AG04450 (cell line): ENCODE results near the gene NACC1. TPM values are rescaled to one million over a fixed set of nuclear protein-coding genes. Genes with fewer than 3 reads are reported as not detected.

ENCODE experiments used
- CTCF ChIA-PET: fragments of 300-600, 350-600 bp; formaldehyde crosslinking; extraction: SDS; loops from one replicate; lab custom pipeline; 2022; ENCODE audit warnings: antibody characterized with exemption, inconsistent platforms; lab: Charles Lee
- POLR2A ChIA-PET: fragments of 350-600 bp; formaldehyde crosslinking; extraction: SDS; loops from one replicate; lab custom pipeline; 2021; ENCODE audit warnings: antibody characterized with exemption, inconsistent platforms; lab: Yijun Ruan, JAX
- DNase-seq: peaks from one replicate; pipeline ENCODE4 v3.0.0-alpha.2; 2011; ENCODE audit warnings: low read depth, low spot score
- H3K27ac ChIP-seq: one replicate; pipeline ENCODE4 v1.5.1; 2012; ENCODE audit warnings: low read depth, low read length, control low read depth
- H3K27me3 ChIP-seq: one replicate; pipeline ENCODE4 v1.6.0; 2012; ENCODE audit warnings: low read length; ENCODE audit not compliant: control insufficient read depth, insufficient read depth
- H3K4me3 ChIP-seq: 2 replicates; pipeline ENCODE4 v1.5.1; 2011; ENCODE audit warnings: mild to moderate bottlenecking, low read depth, low read length, control low read depth
- H3K9me3 ChIP-seq: 2 replicates; pipeline ENCODE4 v1.5.1; 2012; ENCODE audit warnings: low read length; ENCODE audit not compliant: control insufficient read depth, insufficient read depth
- polyA plus RNA-seq: library from polyadenylated mRNA; depleted of rRNA; stranded (reverse); fragments of >200 nt; gene quantifications from 2 replicates; pipeline ENCODE4 v1.2.3, GENCODE V29; 2011
- TF ChIP-seq, protein P1 (sequence below): IDR thresholded peaks from 2 replicates; pipeline ENCODE4 v1.5.1; 2011; ENCODE audit warnings: low read depth, low read length, control low read depth, inconsistent platforms

NACC1 gene
- polyA plus RNA-seq, 1 experiment = 43.4 TPM

DNA sequence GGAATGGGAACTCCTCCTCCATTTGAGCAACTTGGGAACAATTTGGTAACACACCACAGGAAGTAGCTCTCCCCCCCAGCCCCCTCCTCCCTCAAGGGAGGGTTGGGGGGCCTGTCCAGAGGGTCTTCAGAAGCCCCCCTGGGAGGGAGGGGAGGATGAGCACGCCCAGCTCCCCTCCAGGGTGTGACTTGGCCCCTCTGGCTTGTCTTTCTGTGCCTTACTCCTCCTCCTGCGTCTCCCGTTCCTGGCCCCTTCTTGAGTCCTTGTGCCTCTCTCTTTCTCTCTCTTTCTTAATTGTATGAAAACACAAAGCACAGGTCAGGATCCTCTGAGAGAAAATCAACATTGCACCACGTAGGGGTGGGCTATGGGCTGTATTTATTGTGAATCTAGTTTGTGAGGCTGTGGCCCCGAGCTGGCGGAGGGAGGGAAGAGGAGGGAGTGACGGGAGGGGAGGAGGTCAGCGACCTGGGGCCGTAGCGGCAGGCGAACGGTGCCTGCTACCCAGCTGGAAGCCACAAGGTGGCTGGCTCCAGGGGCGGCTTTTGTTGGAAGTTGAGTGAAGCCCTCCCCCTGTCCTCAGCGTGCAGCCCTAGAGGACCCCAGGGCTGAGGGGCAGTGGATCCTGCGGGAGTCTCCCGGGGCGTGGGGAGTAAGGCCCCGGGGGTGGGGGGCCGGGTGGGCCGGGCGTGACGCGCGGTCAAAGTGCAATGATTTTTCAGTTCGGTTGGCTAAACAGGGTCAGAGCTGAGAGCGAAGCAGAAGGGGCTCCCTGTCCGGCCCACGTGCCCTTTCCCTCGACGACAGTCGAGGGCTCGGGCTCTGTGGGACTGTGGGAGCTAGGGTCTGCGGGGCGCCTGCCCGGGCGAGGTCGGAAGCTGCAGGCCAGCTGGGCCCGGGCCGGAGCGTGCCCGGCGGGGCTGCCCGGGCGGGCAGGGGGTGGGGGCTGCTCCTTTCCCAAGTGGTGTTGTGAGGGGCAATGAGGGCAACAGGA, 21.8 kb upstream of the NACC1 start:
- no peak overlapping the region for H3K4me3 ChIP-seq
- no peak for DNase-seq
- H3K27me3 ChIP-seq = no peaks in the 10 kb centered on the region
- H3K27ac ChIP-seq = no peak overlapping the region
- TF ChIP-seq, protein P1, sequence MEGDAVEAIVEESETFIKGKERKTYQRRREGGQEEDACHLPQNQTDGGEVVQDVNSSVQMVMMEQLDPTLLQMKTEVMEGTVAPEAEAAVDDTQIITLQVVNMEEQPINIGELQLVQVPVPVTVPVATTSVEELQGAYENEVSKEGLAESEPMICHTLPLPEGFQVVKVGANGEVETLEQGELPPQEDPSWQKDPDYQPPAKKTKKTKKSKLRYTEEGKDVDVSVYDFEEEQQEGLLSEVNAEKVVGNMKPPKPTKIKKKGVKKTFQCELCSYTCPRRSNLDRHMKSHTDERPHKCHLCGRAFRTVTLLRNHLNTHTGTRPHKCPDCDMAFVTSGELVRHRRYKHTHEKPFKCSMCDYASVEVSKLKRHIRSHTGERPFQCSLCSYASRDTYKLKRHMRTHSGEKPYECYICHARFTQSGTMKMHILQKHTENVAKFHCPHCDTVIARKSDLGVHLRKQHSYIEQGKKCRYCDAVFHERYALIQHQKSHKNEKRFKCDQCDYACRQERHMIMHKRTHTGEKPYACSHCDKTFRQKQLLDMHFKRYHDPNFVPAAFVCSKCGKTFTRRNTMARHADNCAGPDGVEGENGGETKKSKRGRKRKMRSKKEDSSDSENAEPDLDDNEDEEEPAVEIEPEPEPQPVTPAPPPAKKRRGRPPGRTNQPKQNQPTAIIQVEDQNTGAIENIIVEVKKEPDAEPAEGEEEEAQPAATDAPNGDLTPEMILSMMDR = no peak
- CTCF ChIA-PET = interaction anchor here (1.0 to 7.6 kb wide), 6 partner anchors 11 to 131 kb away, joined by 3 to 150 read pairs (median 7); no protein-coding TSS in a partner anchor
- H3K9me3 ChIP-seq = no peaks in the 10 kb centered on the region; the same call in 1 of the 2 replicates
- POLR2A ChIA-PET = interaction anchor here (0.6 kb wide), 1 partner anchor 90 kb away, joined by 4 read pairs; no protein-coding TSS in a partner anchor

DNA sequence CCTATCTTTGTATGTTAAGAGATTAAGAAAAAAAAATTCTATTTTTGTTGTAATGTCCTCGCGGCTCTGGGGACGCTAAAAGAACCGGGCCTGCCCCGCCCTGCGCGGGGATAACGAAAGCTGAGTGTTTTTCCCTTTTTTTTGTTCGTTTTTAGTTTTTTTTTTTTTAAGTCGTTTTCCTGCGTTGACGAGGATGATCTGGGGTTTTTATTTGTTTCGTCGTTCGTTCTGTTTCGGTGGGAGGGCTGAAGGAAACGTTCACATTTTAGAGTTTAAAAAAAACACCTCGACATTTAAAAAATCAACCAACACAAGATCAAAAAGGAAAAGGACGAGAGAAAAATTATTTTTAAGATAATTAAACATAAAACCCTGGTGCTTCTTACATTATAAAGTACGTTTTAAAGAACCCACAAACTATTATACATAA, 21.0 kb upstream of the NACC1 start:
- ChIA-PET CTCF (interaction anchor here (1.8 to 7.6 kb wide), 3 partner anchors 113 to 132 kb away, joined by 6 to 150 read pairs (median 8); no protein-coding TSS in a partner anchor), POLR2A (no interaction called here)

DNA sequence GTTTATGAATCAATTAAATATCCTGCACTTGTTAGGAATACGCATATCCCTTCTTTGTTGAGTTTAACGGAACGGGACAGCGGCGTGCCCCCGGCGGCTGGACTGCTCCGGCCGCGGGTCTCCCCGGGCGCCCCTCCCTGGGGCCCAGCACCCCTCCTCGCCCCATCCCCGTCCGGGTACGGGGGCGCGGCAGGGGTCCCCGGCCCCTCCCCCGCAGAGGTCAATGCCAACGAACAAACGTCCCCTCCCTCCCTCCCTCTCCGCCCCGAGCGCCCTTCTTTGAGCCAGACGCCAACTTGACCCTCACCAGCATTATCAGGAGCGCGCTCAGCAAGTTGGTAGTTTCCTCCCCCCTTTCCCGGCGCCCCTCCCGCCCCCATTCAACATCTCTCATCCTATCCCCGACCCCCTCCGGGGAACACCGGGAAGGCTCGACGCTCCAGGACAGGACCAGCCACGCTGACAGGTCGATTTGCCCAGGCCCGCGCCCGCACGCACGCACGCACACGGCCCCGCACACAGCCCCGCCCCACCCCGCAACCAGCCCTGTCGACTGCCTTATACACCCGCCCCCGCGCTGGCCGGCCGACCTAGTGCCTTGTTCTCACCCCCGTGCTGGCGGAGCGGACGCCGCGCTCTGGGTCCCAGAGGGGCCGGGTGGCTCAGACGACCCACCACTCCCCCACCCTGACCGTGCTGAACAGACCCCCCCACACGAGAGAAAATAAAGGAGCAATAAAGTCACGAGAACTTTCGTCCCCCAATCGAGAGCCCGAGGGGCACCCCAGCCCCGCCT, 20.4 kb upstream of the NACC1 start:
- DNase-seq = no peak
- Histone ChIP-seq H3K9me3 (no peaks in the 10 kb centered on the region; the same call in 1 of the 2 replicates), H3K4me3 (no peak overlapping the region), H3K27me3 (no peaks in the 10 kb centered on the region), H3K27ac (no peak overlapping the region)
- ChIA-PET POLR2A (no interaction called here), CTCF (interaction anchor here (7.6 kb wide), 1 partner anchor 119 kb away, joined by 150 read pairs; no protein-coding TSS in a partner anchor)
- TF ChIP-seq, protein P1 = no peak

More for the DNA sequence above, 21.0 kb upstream of the NACC1 start:
- no peak overlapping the region for H3K27ac ChIP-seq
- H3K9me3 ChIP-seq = no peaks in the 10 kb centered on the region; the same call in 1 of the 2 replicates
- H3K27me3 ChIP-seq = no peaks in the 10 kb centered on the region
- no peak for DNase-seq
- TF ChIP-seq, protein P1 = no peak
- H3K4me3 ChIP-seq = no peak overlapping the region

DNA sequence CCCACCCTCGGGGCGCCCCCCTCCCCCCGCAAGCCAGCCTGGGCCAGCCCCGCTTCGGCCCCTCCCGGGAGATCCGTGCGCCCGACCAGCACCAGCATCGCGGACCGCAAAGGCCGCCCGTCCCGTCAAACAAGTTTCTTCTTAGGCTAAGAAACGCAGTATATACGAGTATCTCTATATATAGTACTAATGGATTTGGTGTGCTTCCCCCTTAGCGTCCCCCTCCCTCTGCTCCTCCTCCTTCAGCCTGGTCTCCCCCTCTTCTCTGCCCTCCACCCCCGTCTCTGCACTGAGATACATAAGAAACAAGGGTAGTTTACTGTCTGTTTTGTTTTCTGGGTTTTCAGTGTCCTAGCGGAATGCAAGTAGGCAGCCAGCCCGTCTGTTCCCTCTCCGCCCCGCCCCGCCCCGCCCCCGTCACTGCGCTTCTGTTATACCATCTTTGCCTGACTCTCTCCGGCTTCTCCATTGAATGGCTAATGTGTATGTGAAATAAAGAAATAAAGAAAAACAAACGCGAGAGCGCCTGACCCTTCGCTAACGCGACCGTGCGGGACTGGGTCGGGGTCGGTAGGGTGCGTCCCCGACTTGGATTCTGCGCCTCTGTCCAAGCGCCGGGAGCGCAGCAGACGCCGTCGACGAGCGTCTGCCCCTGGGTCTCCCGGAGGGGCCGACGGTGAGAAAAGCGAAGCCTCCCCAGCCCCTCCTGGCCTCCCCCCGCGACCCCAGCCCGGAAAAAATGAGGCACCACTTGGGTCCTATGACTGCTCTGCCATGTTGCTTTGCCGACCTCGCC, 19.6 kb upstream of the NACC1 start:
- ChIA-PET CTCF (no interaction called here), POLR2A (no interaction called here)
- no peak for DNase-seq
- Histone ChIP-seq H3K27ac (no peak overlapping the region), H3K9me3 (no peaks in the 10 kb centered on the region; the same call in 1 of the 2 replicates), H3K4me3 (no peak overlapping the region), H3K27me3 (no peaks in the 10 kb centered on the region)
- TF ChIP-seq, protein P1 = no peak
